BLaER1 (cell line): Measurements from ENCODE around the gene FCGBP.

Experiments used
- H3K27ac ChIP-seq: shearing (Covaris generic); formaldehyde crosslinking; 2 replicates; pipeline ENCODE4 v1.8.1; 2022
- H3K27me3 ChIP-seq: shearing (Covaris generic); formaldehyde crosslinking; 2 replicates; pipeline ENCODE4 v1.8.1; 2022
- H3K36me3 ChIP-seq: shearing (Covaris generic); formaldehyde crosslinking; 2 replicates; pipeline ENCODE4 v1.8.1; 2022
- H3K4me1 ChIP-seq: shearing (Covaris generic); formaldehyde crosslinking; 2 replicates; pipeline ENCODE4 v1.8.1; 2022
- H3K4me2 ChIP-seq: shearing (Covaris generic); formaldehyde crosslinking; 2 replicates; pipeline ENCODE4 v1.8.1; 2022
- H3K4me3 ChIP-seq: shearing (Covaris generic); formaldehyde crosslinking; 2 replicates; pipeline ENCODE4 v1.8.1; 2022
- H3K9ac ChIP-seq: shearing (Covaris generic); formaldehyde crosslinking; 2 replicates; pipeline ENCODE4 v1.8.1; 2022
- H3K9me3 ChIP-seq: shearing (Covaris generic); formaldehyde crosslinking; 2 replicates; pipeline ENCODE4 v1.8.1; 2022
- H4K20me1 ChIP-seq: shearing (Covaris generic); formaldehyde crosslinking; 2 replicates; pipeline ENCODE4 v1.8.1; 2022
- Cebpa-rat ChIP-seq: shearing (Covaris generic); IDR thresholded peaks from 2 replicates; pipeline ENCODE4 v1.8.1; 2022

The FCGBP gene

DNA sequence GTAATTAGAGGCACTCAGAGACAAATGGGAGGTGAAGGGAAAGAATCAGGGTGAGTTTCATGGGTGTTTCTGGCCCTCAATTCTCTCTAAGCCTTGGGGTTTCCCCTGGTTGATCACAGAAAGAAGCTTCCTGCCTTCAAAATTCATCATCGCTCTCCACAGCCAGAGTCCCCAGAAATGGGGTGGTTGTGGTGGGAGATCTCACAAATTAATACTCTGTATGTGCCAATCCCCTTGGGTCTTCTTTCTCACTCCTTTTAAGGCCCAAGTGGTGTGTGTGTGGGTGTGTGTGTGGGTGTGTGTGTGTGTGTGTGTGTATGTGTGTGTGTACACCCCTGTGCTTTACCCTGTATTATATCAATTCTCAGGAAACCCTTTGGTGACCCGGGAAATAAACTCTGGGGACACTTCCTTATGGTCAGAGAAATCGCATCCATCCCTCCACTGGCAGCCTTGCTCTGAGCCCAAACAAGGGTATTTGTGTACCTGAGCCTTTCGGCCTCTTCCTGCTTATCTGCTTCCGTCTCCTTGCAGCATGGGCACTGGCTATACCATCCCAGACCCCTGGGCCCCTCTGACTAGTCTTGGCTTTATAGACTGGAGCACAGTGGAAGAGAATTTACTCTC, 2.8 kb upstream of the FCGBP start:
- Histone ChIP-seq H3K4me3 (no peak overlapping the region), H3K27ac (no peak overlapping the region; the same call in 1 of the 2 replicates), H3K9me3 (peaks cover 13% of the 10 kb centered on the region), H3K4me1 (peaks cover 57% of the 10 kb centered on the region), H3K27me3 (no peaks in the 10 kb centered on the region), H3K9ac (no peak overlapping the region), H4K20me1 (peaks cover 11% of the 10 kb centered on the region; the same call in 1 of the 2 replicates), H3K4me2 (peak overlapping the region; percentile 53), H3K36me3 (no peaks in the 10 kb centered on the region)
- no peak for TF ChIP-seq Cebpa-rat

DNA sequence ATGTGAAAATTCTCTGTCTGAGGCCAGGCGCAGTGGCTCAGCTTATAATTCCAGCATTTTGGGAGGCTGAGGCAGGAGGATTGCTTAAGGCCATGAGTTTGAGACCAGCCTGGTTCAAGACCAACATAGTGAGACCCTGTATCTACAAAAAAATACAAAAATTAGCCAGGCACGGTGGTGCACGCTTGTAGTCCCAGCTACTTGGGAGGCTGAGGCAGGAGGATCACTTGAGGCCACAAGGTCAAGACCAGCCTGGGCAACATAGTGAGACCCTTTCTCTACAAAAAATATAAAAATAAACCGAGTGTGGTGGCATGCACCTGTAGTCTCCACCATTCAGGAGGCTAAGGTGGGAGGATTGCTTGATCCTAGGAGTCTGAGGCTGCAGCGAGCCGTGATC, 2.2 kb upstream of the FCGBP start:
- TF ChIP-seq Cebpa-rat, result no peak
- Histone ChIP-seq H3K36me3 (no peaks in the 10 kb centered on the region), H3K4me3 (no peak overlapping the region), H3K27me3 (no peaks in the 10 kb centered on the region), H3K4me2 (peak overlapping the region; percentile 53), H3K4me1 (peaks cover 51% of the 10 kb centered on the region), H3K9ac (no peak overlapping the region), H4K20me1 (peaks cover 5% of the 10 kb centered on the region; the same call in 1 of the 2 replicates), H3K9me3 (peaks cover 13% of the 10 kb centered on the region), H3K27ac (no peak overlapping the region; the same call in 1 of the 2 replicates)

DNA sequence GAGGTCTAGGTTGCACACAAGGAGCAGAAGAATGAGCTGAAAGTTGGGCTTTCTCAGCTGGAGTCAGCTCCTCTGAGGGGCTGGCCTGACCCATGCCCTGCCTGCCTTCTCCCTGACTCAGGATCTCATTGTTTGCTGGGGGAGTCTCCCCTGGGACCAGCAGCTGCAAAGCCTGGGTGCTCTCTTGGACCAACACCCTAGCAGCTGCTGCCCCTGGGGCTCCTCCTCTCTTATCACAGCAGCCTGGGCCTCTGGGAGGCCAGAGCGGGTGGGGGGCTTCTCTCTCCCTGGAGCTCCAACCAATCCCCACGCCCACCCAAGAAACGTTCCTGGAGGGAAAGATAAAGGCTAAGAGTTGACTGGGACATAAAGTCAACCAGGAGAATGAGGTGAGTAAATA, 1.6 kb upstream of the FCGBP start:
- Histone ChIP-seq H3K4me1 (peaks cover 45% of the 10 kb centered on the region), H3K9me3 (peaks cover 13% of the 10 kb centered on the region), H3K27me3 (no peaks in the 10 kb centered on the region), H3K36me3 (no peaks in the 10 kb centered on the region), H3K4me2 (peak overlapping the region; percentile 53), H4K20me1 (no peaks in the 10 kb centered on the region), H3K9ac (no peak overlapping the region), H3K4me3 (no peak overlapping the region), H3K27ac (no peak overlapping the region)
- no peak for TF ChIP-seq Cebpa-rat

DNA sequence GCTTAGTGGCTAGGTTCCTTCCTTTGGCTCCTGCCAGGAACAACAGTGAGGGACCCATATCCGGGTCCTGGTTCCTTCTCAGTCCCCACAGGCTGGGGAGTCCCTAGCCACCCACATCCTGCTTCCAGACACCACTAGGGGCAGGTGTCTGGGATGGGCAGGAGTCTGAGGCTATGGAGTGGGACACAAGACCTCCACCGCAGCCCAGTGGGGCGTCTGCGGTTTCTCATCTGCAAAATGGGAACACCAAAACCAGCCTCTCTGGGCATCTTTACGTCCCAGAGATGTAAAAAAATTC, 879 bp upstream of the FCGBP start:
- H3K4me2 ChIP-seq, result peak overlapping the region; percentile 53
- H3K36me3 ChIP-seq, result no peaks in the 10 kb centered on the region
- H3K27ac ChIP-seq, result no peak overlapping the region
- H4K20me1 ChIP-seq, result no peaks in the 10 kb centered on the region
- TF ChIP-seq Cebpa-rat, result no peak
- H3K27me3 ChIP-seq, result no peaks in the 10 kb centered on the region
- no peak overlapping the region; the same call in 1 of the 2 replicates for H3K9ac ChIP-seq
- peaks cover 10% of the 10 kb centered on the region for H3K9me3 ChIP-seq
- peaks cover 40% of the 10 kb centered on the region for H3K4me1 ChIP-seq
- H3K4me3 ChIP-seq, result no peak overlapping the region

DNA sequence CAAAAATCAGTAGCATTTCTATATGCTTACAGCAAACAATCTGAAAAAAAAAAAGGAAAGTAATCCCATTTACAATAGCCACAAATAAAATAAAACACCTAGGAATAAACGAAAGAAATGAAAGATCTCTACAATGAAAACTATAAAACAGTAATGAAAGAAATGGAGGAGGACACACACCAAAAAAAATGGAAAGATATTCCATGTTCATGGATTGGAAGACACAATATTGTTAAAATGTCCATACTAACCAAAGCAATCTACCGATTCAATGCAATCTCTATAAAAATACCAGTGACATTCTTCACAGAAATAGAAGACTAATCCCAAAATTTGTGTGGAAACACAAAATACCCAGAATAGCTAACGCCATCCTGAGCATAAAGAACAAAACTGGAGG, 4.7 kb downstream of the FCGBP start:
- Histone ChIP-seq H3K27me3 (no peaks in the 10 kb centered on the region), H4K20me1 (no peaks in the 10 kb centered on the region), H3K4me1 (0 out of 2 replicates have a peak, but pooled peaks cover under 1% of the 10 kb centered on the region), H3K9me3 (no peaks in the 10 kb centered on the region), H3K4me2 (no peak overlapping the region), H3K27ac (no peak overlapping the region), H3K9ac (no peak overlapping the region), H3K4me3 (no peak overlapping the region), H3K36me3 (no peaks in the 10 kb centered on the region)
- TF ChIP-seq Cebpa-rat, result no peak

DNA sequence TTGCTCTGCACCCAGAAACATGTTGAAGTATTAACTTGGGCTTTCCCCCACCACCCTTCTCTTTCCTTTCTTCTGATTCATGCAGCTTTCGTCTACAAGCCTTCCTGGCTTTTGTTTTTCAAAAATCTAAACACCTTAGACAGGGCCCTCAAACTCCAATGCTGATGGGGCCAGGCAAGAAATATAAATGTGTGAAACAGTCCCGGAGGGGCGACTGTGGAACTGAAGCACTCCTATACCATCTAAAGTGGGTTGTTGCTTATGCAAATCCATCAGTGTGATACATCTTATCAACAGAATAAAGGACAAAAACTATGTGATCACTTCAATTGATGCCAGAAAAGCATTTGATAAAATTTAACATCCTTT, 6.1 kb downstream of the FCGBP start:
- Histone ChIP-seq H3K27me3 (no peaks in the 10 kb centered on the region), H4K20me1 (no peaks in the 10 kb centered on the region), H3K9me3 (no peaks in the 10 kb centered on the region), H3K9ac (no peak overlapping the region), H3K4me1 (no peaks in the 10 kb centered on the region), H3K27ac (no peak overlapping the region), H3K4me3 (no peak overlapping the region), H3K36me3 (no peaks in the 10 kb centered on the region), H3K4me2 (no peak overlapping the region)
- no peak for TF ChIP-seq Cebpa-rat

DNA sequence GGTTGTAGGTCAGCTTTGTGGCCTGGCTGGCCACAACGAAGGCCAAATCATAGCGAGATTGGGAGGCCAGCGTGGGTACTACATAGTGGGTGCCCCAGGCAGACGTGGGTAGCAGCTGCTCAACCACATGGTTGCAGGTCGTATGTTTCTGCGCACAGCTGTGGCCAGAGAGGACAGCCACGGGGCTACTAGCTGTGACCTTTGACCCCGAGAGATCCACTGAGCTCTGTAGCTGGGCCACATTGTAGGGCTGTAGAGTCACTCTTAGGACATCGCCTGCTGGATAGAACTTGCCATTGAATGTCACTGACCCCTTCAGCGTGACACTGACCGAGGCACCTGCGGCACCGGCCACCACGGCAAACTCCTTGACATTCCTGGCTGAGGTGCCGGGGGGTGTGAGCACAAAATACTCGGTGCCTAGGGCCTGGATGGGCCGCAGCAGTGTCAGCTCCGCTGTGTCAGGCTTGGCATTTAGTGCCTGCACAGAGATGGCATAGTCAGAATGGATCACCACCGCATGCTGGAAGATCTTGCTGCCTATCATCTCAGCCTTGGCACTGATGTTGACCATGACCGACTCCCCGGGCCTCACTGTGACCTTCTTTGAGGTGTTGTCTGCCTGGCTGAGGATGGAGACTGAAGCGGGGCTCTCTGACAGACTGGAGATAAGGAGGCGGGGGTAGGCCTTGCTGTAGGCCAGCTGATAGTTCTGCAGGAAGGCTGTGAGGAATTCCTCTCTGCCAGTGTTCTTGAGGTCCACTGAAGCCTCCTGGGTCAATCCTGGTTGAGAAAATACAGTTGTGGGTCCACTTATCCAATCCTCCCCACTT, 6.7 kb downstream of the FCGBP start:
- H3K9me3 ChIP-seq, result no peaks in the 10 kb centered on the region
- H3K36me3 ChIP-seq, result no peaks in the 10 kb centered on the region
- H3K4me2 ChIP-seq, result no peak overlapping the region
- no peaks in the 10 kb centered on the region for H3K4me1 ChIP-seq
- H3K4me3 ChIP-seq, result no peak overlapping the region
- H3K9ac ChIP-seq, result no peak overlapping the region
- H3K27ac ChIP-seq, result no peak overlapping the region
- no peak for TF ChIP-seq Cebpa-rat
- H3K27me3 ChIP-seq, result no peaks in the 10 kb centered on the region
- no peaks in the 10 kb centered on the region for H4K20me1 ChIP-seq

DNA sequence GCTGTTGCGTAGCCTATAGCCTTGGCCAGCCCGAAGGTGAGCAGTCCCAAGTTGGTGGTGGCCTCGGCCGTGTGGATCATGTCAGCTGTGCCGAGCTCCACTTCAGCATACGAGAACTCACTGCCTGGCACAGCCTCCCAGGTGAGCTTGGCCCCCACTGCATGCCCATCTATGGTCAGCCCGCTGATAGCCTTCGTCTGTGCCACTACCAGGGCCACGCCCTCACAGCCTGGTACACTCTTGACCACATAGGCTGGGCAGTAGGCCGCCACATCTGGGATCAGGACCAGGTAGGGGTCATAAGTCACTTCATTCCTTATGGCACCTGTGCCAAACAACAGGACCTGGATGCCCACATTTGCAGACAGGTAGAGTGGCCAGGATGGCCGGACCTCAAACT, 7.4 kb downstream of the FCGBP start:
- H3K27ac ChIP-seq, result no peak overlapping the region
- no peak overlapping the region for H3K4me2 ChIP-seq
- TF ChIP-seq Cebpa-rat, result no peak

DNA sequence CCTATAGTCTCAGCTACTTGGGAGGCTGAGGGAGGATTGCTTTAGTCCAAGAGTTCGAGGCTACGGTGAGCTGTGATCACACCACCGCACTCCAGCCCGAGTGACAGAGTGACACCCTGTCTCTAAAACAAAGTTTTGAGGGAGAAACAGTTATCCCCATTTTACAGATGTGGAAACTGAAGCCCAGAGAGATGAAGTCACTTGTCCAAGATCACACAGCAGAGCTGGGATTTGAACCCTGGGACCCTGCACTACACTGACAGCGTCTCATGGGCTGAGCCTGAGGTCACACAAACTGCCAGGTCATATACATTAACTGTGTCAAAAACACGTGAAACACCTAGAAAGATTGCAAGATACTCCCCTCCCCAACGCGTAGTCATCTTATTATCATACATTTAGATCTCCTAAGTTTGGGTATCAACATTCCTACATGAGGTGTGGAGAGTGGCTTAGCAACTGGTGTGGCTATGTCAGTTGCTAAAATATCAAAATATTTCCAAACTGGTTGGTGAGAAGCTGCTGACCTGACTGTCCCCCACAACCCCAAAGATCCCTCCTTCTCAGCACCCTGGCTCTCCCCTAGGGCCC, 8.2 kb downstream of the FCGBP start:
- Histone ChIP-seq H3K9ac (no peak overlapping the region), H3K4me2 (no peak overlapping the region), H3K27ac (no peak overlapping the region), H3K4me1 (no peaks in the 10 kb centered on the region), H3K9me3 (no peaks in the 10 kb centered on the region), H4K20me1 (no peaks in the 10 kb centered on the region), H3K27me3 (no peaks in the 10 kb centered on the region), H3K4me3 (no peak overlapping the region), H3K36me3 (no peaks in the 10 kb centered on the region)
- TF ChIP-seq Cebpa-rat, result no peak

More for the DNA sequence above, 7.4 kb downstream of the FCGBP start:
- H3K4me3 ChIP-seq, result no peak overlapping the region
- no peaks in the 10 kb centered on the region for H3K4me1 ChIP-seq
- no peaks in the 10 kb centered on the region for H3K36me3 ChIP-seq
- no peaks in the 10 kb centered on the region for H3K9me3 ChIP-seq
- H3K27me3 ChIP-seq, result no peaks in the 10 kb centered on the region
- H3K9ac ChIP-seq, result no peak overlapping the region
- H4K20me1 ChIP-seq, result no peaks in the 10 kb centered on the region

DNA sequence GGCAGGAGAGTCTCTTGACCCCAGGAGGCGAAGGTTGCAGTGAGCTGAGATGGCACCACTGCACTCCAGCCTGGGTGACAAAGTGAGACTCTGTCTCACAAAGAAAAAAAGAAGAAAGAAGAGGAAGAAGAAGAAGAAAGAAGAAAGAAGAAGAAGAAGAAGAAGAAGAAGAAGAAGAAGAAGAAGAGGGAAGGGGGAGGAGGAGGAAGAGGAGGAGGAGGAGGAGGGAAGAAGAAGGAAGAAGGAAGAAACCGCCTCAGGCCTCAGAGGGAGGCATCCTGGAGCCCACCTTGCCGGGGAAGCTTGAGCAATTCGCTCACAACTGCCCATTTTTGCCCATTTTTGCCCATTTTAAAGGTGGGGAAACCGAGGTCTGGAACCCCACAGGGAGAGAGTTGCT, 9.5 kb downstream of the FCGBP start:
- Histone ChIP-seq H3K9ac (no peak overlapping the region), H3K27ac (no peak overlapping the region), H3K4me1 (no peaks in the 10 kb centered on the region), H3K27me3 (no peaks in the 10 kb centered on the region), H4K20me1 (no peaks in the 10 kb centered on the region), H3K4me2 (no peak overlapping the region), H3K36me3 (no peaks in the 10 kb centered on the region), H3K9me3 (no peaks in the 10 kb centered on the region), H3K4me3 (no peak overlapping the region)
- TF ChIP-seq Cebpa-rat, result no peak
